Upper lobe of left lung (tissue), 6 donors: Measurements from ENCODE around the gene C19orf25. TPM values are rescaled to one million over a fixed set of nuclear protein-coding genes. Genes with fewer than 3 reads are reported as not detected.

Experiments used
- ATAC-seq, 2 donors: fragments of 200-7000 bp; cut with Tn5 transposase; one replicate each; pipeline ENCODE4 v1.9.1; 2022; ENCODE audit warnings: mild to moderate bottlenecking in 2 of 2, moderate library complexity in 2 of 2; ENCODE audit not compliant: low FRiP score in 2 of 2
- DNase-seq, 2 donors: peaks; one replicate each; pipeline ENCODE4 v3.0.0-alpha.2; 2019 to 2020
- H3K27ac ChIP-seq, 4 donors: fragments of 200-600 bp; sonication (generic); one replicate each; pipeline ENCODE4 v1.5.1; 2016 to 2019
- H3K27me3 ChIP-seq, 4 donors: fragments of 200-600 bp; sonication (generic); one replicate each; pipeline ENCODE4 v1.5.1; 2017 to 2019
- H3K36me3 ChIP-seq, 4 donors: fragments of 200-600 bp; sonication (generic); one replicate each; pipeline ENCODE4 v1.5.1; 2016 to 2019
- H3K4me1 ChIP-seq, 4 donors: fragments of 200-600 bp; sonication (generic); one replicate each; pipeline ENCODE4 v1.5.1; 2018 to 2019
- H3K4me3 ChIP-seq, 4 donors: fragments of 200-600 bp; sonication (generic); one replicate each; pipeline ENCODE4 v1.5.1; 2017 to 2019; ENCODE audit warnings: mild to moderate bottlenecking in 2 of 4, moderate library complexity in 1 of 4
- H3K9me3 ChIP-seq, 4 donors: fragments of 200-600 bp; sonication (generic); one replicate each; pipeline ENCODE4 v1.5.1; 2018 to 2019
- EP300 ChIP-seq, 4 donors: sonication (generic); formaldehyde crosslinking; IDR thresholded peaks; one replicate each; pipeline ENCODE4 v1.5.1; 2017; ENCODE audit warnings: antibody characterized with exemption in 4 of 4, control low read depth in 2 of 4
- POLR2A ChIP-seq, 4 donors: fragments of 450-650 bp; IDR thresholded peaks; one replicate each; pipeline ENCODE4 v1.5.1; 2016 to 2017; ENCODE audit warnings: antibody characterized with exemption in 4 of 4, mild to moderate bottlenecking in 2 of 4
- POLR2AphosphoS5 ChIP-seq, 2 donors: sonication (generic); formaldehyde crosslinking; IDR thresholded peaks; one replicate each; pipeline ENCODE4 v1.5.1; 2017; ENCODE audit warnings: antibody characterized with exemption in 2 of 2
- WGBS, 2 donors: methylation state at CpG; one replicate each; pipeline ENCODE4 v1.1.5; 2017 to 2018; 5-methylcytosine and 5-hydroxymethylcytosine counted together
- total RNA-seq, 6 donors: library from RNA; depleted of rRNA in 4 of 6; stranded (reverse); fragments of >200 nt in 4 of 6; gene quantifications; one replicate each; pipeline versions ENCODE4 v1.1.0 to v1.2.1, GENCODE V29; 2016 to 2021
- TF ChIP-seq, protein P1 (sequence below), 6 experiments: fragments of 450-650 bp in 4 of 6; fragments of 200-600 bp in 2 of 6; sonication (generic) in 2 of 6; IDR thresholded peaks; one replicate each; pipeline ENCODE4 v1.5.1; 2016 to 2019; ENCODE audit warnings: antibody characterized with exemption in 6 of 6
- donor health status: DM: no; HTN: no; CAD: no; lungs with moderate emphysema.
- donor health status: DM: no; HTN: yes; CAD: no; lungs with severe emphysema.

Gene C19orf25
- total RNA-seq, 6 donors from 2014 or later = 27.2 to 82.8 (median 37.5) TPM

DNA sequence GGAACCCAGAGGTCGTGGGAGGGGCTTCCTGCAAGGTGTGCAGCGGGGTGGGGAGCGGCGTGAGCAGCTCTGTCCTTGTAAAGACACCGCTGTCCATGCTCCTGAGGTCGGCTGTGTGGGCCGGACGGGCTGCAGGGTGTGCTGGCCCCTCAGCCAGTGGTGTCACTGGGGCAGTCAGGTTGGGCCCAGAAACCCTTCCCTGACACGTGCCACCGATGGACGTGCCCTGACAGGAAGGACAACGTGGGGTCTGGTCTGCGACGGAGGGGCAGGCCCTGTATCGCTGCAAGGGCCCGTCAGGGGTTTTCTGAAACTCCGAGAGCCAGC lies 45.0 kb downstream of the C19orf25 start:
- WGBS, 2 donors = 96% methylated on average over 17 of the region's 17 CpGs; no CpG with 5 or more reads in 1 of the 2 donors
- Histone ChIP-seq H3K9me3 (no peaks in the 10 kb centered on the region), H3K27me3 (no peaks in the 10 kb centered on the region)

DNA sequence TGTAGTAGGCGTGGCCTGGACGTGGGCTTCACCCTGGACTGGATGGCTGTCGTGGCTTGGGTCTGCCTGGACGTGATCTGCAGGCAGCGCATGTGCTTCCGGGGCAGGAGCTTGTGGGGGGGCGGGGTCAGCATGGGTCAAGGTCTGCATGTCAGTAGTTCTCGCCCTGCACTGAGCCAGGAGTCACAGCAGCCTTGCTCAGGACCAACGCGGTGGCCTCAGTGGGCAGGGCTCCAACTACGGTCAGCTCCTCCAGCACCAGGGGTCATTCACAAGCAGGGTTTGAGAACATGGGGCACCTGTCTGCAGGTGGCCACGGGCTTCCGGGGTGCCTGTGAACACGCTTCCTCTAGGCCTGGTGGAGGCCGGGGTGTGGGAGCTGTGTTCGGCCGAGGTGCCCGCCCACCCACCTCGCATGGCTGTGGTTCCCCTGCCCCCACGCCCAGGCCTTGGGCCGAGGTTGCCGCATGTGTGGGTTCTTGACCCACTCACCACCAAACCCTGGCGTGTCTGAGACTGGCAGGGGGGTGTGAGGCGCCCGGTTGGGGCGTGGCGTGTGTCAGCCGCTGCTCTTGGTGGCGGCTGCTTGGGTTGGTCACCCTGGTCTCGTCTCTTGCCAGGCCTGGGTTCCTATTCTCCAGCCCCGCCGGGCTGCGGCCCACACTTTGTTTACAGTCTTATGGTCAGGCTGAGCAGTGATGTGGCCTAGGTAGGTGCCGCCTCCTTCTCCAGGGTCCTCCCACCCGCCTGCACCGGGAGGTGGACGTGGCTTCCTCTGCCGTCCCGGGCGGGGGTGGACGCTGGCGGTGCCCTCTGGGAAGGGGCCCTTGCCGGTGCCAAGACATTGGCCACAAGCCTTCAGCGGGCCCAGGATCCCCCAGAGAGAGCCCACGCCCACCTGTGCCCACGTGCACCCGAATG lies 45.6 kb downstream of the C19orf25 start:
- 91 to 95% methylated on average over 8 to 30 of the region's 47 CpGs for WGBS, 2 donors
- Histone ChIP-seq H3K27me3 (no peaks in the 10 kb centered on the region), H3K4me1 (peaks cover 4 to 6% (median 5%) of the 10 kb centered on the region in 4 donors), H3K4me3 (no peak overlapping the region), H3K9me3 (no peaks in the 10 kb centered on the region), H3K27ac (no peak overlapping the region), H3K36me3 (peaks cover 33 to 75% (median 65%) of the 10 kb centered on the region in 4 donors)
- peak in 1 of 2 donors; percentile 76 for DNase-seq
- TF ChIP-seq, protein P1, sequence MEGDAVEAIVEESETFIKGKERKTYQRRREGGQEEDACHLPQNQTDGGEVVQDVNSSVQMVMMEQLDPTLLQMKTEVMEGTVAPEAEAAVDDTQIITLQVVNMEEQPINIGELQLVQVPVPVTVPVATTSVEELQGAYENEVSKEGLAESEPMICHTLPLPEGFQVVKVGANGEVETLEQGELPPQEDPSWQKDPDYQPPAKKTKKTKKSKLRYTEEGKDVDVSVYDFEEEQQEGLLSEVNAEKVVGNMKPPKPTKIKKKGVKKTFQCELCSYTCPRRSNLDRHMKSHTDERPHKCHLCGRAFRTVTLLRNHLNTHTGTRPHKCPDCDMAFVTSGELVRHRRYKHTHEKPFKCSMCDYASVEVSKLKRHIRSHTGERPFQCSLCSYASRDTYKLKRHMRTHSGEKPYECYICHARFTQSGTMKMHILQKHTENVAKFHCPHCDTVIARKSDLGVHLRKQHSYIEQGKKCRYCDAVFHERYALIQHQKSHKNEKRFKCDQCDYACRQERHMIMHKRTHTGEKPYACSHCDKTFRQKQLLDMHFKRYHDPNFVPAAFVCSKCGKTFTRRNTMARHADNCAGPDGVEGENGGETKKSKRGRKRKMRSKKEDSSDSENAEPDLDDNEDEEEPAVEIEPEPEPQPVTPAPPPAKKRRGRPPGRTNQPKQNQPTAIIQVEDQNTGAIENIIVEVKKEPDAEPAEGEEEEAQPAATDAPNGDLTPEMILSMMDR (IDR thresholded peaks at IDR 0.05) = no peak
- TF ChIP-seq POLR2A (IDR thresholded peaks at IDR 0.05) (no peak), EP300 (IDR thresholded peaks at IDR 0.05) (no peak), POLR2AphosphoS5 (IDR thresholded peaks at IDR 0.05) (no peak)
- no peak for ATAC-seq

More for the DNA sequence above, 45.0 kb downstream of the C19orf25 start:
- ATAC-seq (no peak), DNase-seq (no peak)
- Histone ChIP-seq H3K27ac (no peak overlapping the region), H3K4me1 (peaks cover 5 to 8% (median 7%) of the 10 kb centered on the region in 4 donors), H3K4me3 (no peak overlapping the region), H3K36me3 (peaks cover 31 to 68% (median 60%) of the 10 kb centered on the region in 4 donors)
- TF ChIP-seq EP300 (IDR thresholded peaks at IDR 0.05) = no peak
- TF ChIP-seq POLR2A (IDR thresholded peaks at IDR 0.05) = no peak

DNA sequence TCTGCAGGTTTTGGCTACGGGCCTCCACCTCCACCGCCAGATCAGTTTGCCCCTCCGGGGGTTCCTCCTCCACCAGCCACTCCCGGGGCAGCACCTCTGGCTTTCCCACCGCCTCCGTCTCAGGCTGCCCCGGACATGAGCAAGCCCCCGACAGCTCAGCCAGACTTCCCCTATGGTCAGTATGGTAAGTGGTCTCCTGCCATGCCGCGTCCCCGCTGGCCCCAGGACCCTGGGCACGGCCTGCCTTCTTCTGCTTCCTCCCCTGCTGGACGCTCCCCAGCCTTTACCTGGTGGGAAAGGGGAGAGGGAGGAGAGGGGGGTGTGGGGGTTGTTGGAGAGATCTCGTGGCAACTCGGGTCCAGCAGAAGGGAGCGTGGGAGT lies 46.5 kb downstream of the C19orf25 start:
- DNase-seq = peak in 1 of 2 donors; percentile 54
- TF ChIP-seq, protein P1 (IDR thresholded peaks at IDR 0.05) = no peak
- TF ChIP-seq POLR2A (IDR thresholded peaks at IDR 0.05) = no peak
- TF ChIP-seq POLR2AphosphoS5 (IDR thresholded peaks at IDR 0.05) = no peak
- no peak for TF ChIP-seq EP300 (IDR thresholded peaks at IDR 0.05)
- Histone ChIP-seq H3K36me3 (peaks cover 33 to 77% (median 68%) of the 10 kb centered on the region in 4 donors), H3K9me3 (no peaks in the 10 kb centered on the region), H3K27ac (no peak overlapping the region), H3K4me1 (peaks cover 0 to under 1% (median under 1%) of the 10 kb centered on the region in 4 donors), H3K27me3 (no peaks in the 10 kb centered on the region), H3K4me3 (no peak overlapping the region)
- ATAC-seq = no peak
- 95 to 96% methylated on average over 16 of the region's 16 CpGs for WGBS, 2 donors

DNA sequence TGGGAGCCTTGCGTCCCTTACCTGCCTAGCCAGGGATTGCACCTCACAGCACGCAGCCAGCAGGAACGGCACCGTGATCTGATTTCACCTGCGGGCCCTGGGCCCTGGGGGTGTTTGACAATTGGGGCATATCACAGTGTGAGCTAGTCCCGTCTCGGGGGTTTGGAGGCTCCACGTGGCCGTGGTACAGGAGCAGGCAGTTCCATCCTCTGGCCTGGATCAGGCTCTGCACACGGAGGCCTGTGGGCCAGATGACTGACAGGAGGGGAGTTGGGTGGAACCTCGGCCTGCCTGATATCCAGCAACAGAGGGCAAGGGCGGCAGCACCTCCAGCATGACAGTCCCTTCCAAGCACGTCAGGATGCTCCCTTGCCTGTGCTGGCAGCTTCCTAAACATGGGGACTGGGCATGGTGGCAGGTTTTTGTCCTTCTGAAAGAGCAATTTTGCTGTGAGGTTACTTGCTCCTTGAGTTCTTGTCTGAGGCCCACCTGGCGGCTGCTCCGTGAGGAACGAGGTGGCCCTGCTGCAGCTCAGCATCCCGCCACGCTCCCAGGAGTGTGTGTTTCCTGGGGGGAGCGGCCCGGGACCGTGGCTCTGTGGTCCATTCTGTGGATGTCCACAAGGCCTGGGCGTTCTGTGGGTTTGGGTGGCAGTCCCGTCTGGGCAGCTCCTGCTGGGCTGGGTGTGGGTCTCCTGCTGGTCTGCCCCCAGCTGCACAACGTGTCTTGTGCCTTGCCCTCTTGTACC lies 47.1 kb downstream of the C19orf25 start:
- Histone ChIP-seq H3K27me3 (no peaks in the 10 kb centered on the region), H3K9me3 (no peaks in the 10 kb centered on the region), H3K27ac (no peak overlapping the region), H3K4me1 (no peaks in the 10 kb centered on the region), H3K4me3 (no peak overlapping the region), H3K36me3 (peaks cover 33 to 82% (median 70%) of the 10 kb centered on the region in 4 donors)
- DNase-seq (peak in 1 of 2 donors; percentile 64), ATAC-seq (peak in 1 of 2 donors; percentile 2)
- WGBS, 2 donors = 92 to 93% methylated on average over 6 to 24 of the region's 24 CpGs
- TF ChIP-seq, protein P1 (IDR thresholded peaks at IDR 0.05) = no peak
- TF ChIP-seq EP300 (IDR thresholded peaks at IDR 0.05) (no peak), POLR2A (IDR thresholded peaks at IDR 0.05) (no peak), POLR2AphosphoS5 (IDR thresholded peaks at IDR 0.05) (no peak)

DNA sequence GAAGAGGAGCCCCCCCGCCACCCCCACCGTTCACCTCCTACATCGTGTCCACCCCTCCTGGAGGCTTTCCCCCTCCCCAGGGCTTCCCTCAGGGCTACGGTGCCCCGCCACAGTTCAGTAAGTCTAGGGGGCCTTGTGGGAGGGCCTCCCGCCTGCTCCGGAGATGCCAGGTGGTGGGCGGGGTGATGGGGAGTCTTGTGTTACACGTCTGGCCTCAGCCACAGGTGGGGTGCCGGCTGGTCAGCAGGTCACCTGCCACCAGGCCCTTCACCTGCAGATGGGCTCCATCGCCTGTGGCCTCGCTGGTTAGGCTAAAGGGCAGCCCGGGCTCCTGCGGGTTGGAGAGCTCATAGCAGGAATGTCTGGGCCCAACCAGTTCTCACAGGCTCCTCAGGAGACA lies 48.8 kb downstream of the C19orf25 start:
- peak in 1 of 2 donors; percentile 74 for DNase-seq
- 86 to 93% methylated on average over 5 to 14 of the region's 14 CpGs for WGBS, 2 donors

More for the DNA sequence above, 48.8 kb downstream of the C19orf25 start:
- TF ChIP-seq EP300 (IDR thresholded peaks at IDR 0.05) (no peak), POLR2AphosphoS5 (IDR thresholded peaks at IDR 0.05) (no peak)
- H3K36me3 ChIP-seq = peaks cover 38 to 93% (median 81%) of the 10 kb centered on the region in 4 donors
- H3K27ac ChIP-seq = no peak overlapping the region
- no peaks in the 10 kb centered on the region for H3K4me1 ChIP-seq
- H3K27me3 ChIP-seq = no peaks in the 10 kb centered on the region
- no peak for ATAC-seq
- no peaks in the 10 kb centered on the region for H3K9me3 ChIP-seq
- H3K4me3 ChIP-seq = no peak overlapping the region
